Measurements from ENCODE around the gene ALDH16A1.

DNA sequence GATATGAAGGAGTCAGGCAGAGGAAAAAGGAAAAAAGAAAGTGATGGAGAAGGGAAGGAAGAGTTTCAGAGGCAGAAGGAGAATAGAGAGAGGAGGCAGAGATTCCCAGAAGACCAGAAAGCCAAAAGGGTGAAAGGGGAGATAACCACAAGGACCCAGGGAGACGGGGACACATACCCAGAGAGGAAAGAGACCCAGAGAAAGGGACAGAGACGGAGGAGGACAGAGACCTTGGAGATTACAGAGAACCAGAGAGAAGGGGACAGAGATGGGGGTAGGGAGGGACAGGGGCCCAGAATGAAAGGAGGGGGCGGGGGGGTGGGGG is 31.2 kb upstream of the ALDH16A1 start:
- TF ChIP-seq, protein P1, sequence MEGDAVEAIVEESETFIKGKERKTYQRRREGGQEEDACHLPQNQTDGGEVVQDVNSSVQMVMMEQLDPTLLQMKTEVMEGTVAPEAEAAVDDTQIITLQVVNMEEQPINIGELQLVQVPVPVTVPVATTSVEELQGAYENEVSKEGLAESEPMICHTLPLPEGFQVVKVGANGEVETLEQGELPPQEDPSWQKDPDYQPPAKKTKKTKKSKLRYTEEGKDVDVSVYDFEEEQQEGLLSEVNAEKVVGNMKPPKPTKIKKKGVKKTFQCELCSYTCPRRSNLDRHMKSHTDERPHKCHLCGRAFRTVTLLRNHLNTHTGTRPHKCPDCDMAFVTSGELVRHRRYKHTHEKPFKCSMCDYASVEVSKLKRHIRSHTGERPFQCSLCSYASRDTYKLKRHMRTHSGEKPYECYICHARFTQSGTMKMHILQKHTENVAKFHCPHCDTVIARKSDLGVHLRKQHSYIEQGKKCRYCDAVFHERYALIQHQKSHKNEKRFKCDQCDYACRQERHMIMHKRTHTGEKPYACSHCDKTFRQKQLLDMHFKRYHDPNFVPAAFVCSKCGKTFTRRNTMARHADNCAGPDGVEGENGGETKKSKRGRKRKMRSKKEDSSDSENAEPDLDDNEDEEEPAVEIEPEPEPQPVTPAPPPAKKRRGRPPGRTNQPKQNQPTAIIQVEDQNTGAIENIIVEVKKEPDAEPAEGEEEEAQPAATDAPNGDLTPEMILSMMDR (IDR thresholded peaks at IDR 0.05; ENCODE audit: low read depth, low read length, poor library complexity, severe bottlenecking), result no peak
- no peak for TF ChIP-seq EZH2phosphoT487 (IDR thresholded peaks at IDR 0.05; ENCODE audit: borderline replicate concordance, low read length)

All from DOHH2 (cell line).